ENCODE results near the gene NPL. TPM values are rescaled to one million over a fixed set of nuclear protein-coding genes. Genes with fewer than 3 reads are reported as not detected.
A peak's percentile ranks its signal among the peaks of the same experiment; 100 is the strongest.

Gene NPL
- total RNA-seq, 2 experiments from 2014 or later, result 2.2 to 6.3 TPM

- peaks cover 29% of the 10 kb centered on the region for H3K4me1 ChIP-seq (ENCODE audit: insufficient read depth, low read length, poor library complexity, severe bottlenecking)
- no peak for DNase-seq (ENCODE audit: low spot score)
- TF ChIP-seq CTCF (conservative IDR thresholded peaks at IDR 0.05; ENCODE audit: low read length) (0 out of 2 replicates have a peak, but pooled peaks have one; percentile 9), EZH2phosphoT487 (IDR thresholded peaks at IDR 0.05; ENCODE audit: borderline replicate concordance, low read depth, low read length) (no peak)
- no peak overlapping the region for H3K27ac ChIP-seq (ENCODE audit: low read depth, low read length, poor library complexity, severe bottlenecking)
- no peak overlapping the region for H3K4me2 ChIP-seq (ENCODE audit: low read length)
- no peak overlapping the region for H3K4me3 ChIP-seq (ENCODE audit: low read depth, low read length, poor library complexity, severe bottlenecking)
- intact Hi-C loops (cut with micrococcal nuclease; ENCODE audit: unreplicated experiment), result loop anchor here (10.0 kb wide), 1 partner anchor 642 kb away; no protein-coding TSS in a partner anchor
- H4K20me1 ChIP-seq (ENCODE audit: insufficient read depth, low read length), result no peaks in the 10 kb centered on the region
- H3K9me2 ChIP-seq (ENCODE audit: insufficient read depth, low read length), result no peaks in the 10 kb centered on the region
- H2AFZ ChIP-seq (ENCODE audit: low read length), result no peak overlapping the region
- ChIA-PET CTCF (ENCODE audit: unreplicated experiment) (interaction anchor here (1.1 to 8.1 kb wide), 3 partner anchors 138 to 189 kb away, joined by 3 to 189 read pairs (median 3); no protein-coding TSS in a partner anchor), POLR2A (interaction anchor here (1.0 to 2.0 kb wide), 4 partner anchors 28 to 199 kb away, joined by 3 to 10 read pairs (median 6); partner anchors contain the start of gene RNASEL)
- H3K79me2 ChIP-seq (ENCODE audit: insufficient read depth, low read depth, low read length), result no peaks in the 10 kb centered on the region
- no TSS peak for BruUV-seq (replicated peaks)
- H3K36me3 ChIP-seq (ENCODE audit: insufficient read depth, low read length), result no peaks in the 10 kb centered on the region
- no peaks in the 10 kb centered on the region for H3K9me3 ChIP-seq (ENCODE audit: low read length)
Measured at GRCh38 chr1:182786995-182787324, 2.6 kb upstream of the NPL start.

- no peaks in the 10 kb centered on the region for H3K9me3 ChIP-seq (ENCODE audit: low read length)
- TF ChIP-seq CTCF (conservative IDR thresholded peaks at IDR 0.05; ENCODE audit: low read length), result no peak
- no peak for TF ChIP-seq EZH2phosphoT487 (IDR thresholded peaks at IDR 0.05; ENCODE audit: borderline replicate concordance, low read depth, low read length)
- no peak overlapping the region for H3K27ac ChIP-seq (ENCODE audit: low read depth, low read length, poor library complexity, severe bottlenecking)
- H3K36me3 ChIP-seq (ENCODE audit: insufficient read depth, low read length), result no peaks in the 10 kb centered on the region
- peaks cover 23% of the 10 kb centered on the region for H3K4me1 ChIP-seq (ENCODE audit: insufficient read depth, low read length, poor library complexity, severe bottlenecking)
- POLR2A ChIA-PET, result interaction anchor here (0.7 to 3.6 kb wide), 8 partner anchors 10 to 307 kb away, joined by 3 to 17 read pairs (median 4); no protein-coding TSS in a partner anchor
- no peaks in the 10 kb centered on the region for H4K20me1 ChIP-seq (ENCODE audit: insufficient read depth, low read length)
- intact Hi-C loops (cut with micrococcal nuclease; ENCODE audit: unreplicated experiment), result no loop called here
- BruUV-seq (replicated peaks), result no TSS peak
- CTCF ChIA-PET (ENCODE audit: unreplicated experiment), result interaction anchor here (0.6 kb wide), 1 partner anchor 511 kb away, joined by 4 read pairs; no protein-coding TSS in a partner anchor
- no peaks in the 10 kb centered on the region for H3K79me2 ChIP-seq (ENCODE audit: insufficient read depth, low read depth, low read length)
- no peak for DNase-seq (ENCODE audit: low spot score)
- no peak overlapping the region for H3K4me3 ChIP-seq (ENCODE audit: low read depth, low read length, poor library complexity, severe bottlenecking)
- H3K4me2 ChIP-seq (ENCODE audit: low read length), result no peak overlapping the region
- no peak overlapping the region for H2AFZ ChIP-seq (ENCODE audit: low read length)
- H3K9me2 ChIP-seq (ENCODE audit: insufficient read depth, low read length), result no peaks in the 10 kb centered on the region
Measured at GRCh38 chr1:182791281-182792179, 2.0 kb downstream of the NPL start.

GRCh38 chr1:182794091-182794490 is 4.5 kb downstream of the NPL start:
- no peak for DNase-seq (ENCODE audit: low spot score)
- Histone ChIP-seq H3K9me3 (ENCODE audit: low read length) (no peaks in the 10 kb centered on the region), H4K20me1 (ENCODE audit: insufficient read depth, low read length) (no peaks in the 10 kb centered on the region), H3K9me2 (ENCODE audit: insufficient read depth, low read length) (no peaks in the 10 kb centered on the region), H3K79me2 (ENCODE audit: insufficient read depth, low read depth, low read length) (no peaks in the 10 kb centered on the region), H3K36me3 (ENCODE audit: insufficient read depth, low read length) (no peaks in the 10 kb centered on the region), H3K4me2 (ENCODE audit: low read length) (no peak overlapping the region), H3K4me1 (ENCODE audit: insufficient read depth, low read length, poor library complexity, severe bottlenecking) (peaks cover 17% of the 10 kb centered on the region), H2AFZ (ENCODE audit: low read length) (no peak overlapping the region), H3K27ac (ENCODE audit: low read depth, low read length, poor library complexity, severe bottlenecking) (no peak overlapping the region), H3K4me3 (ENCODE audit: low read depth, low read length, poor library complexity, severe bottlenecking) (no peak overlapping the region)
- ChIA-PET CTCF (ENCODE audit: unreplicated experiment) (no interaction called here), POLR2A (interaction anchor here (0.6 kb wide), 1 partner anchor 13 kb away, joined by 3 read pairs; no protein-coding TSS in a partner anchor)
- BruUV-seq (replicated peaks), result no TSS peak
- TF ChIP-seq EZH2phosphoT487 (IDR thresholded peaks at IDR 0.05; ENCODE audit: borderline replicate concordance, low read depth, low read length) (no peak), CTCF (conservative IDR thresholded peaks at IDR 0.05; ENCODE audit: low read length) (no peak)
- intact Hi-C loops (cut with micrococcal nuclease; ENCODE audit: unreplicated experiment), result no loop called here

All from OCI-LY7 (cell line).